Natural killer cell (primary cell): ENCODE results near the gene BRI3. TPM values are rescaled to one million over a fixed set of nuclear protein-coding genes. Genes with fewer than 3 reads are reported as not detected.

Experiments
- ATAC-seq, 3 donors: fragments of 150-1000 bp in 2 of 3; fragments of 200-7000 bp in 1 of 3; cut with Tn5 transposase; 1 replicate in 1 of 3; 2 replicates in 2 of 3; pipeline ENCODE4 v1.10.0; 2021; ENCODE audit warnings: mild to moderate bottlenecking in 2 of 3, moderate library complexity in 2 of 3
- DNase-seq, 2 donors: peaks; one replicate each; pipeline versions ENCODE4 v3.0.0 to v3.0.0-alpha.2; 2013 to 2021; ENCODE audit warnings: mixed read lengths in 1 of 2
- H3K27ac ChIP-seq: one replicate; pipeline ENCODE4 v1.5.1; 2013; ENCODE audit warnings: mild to moderate bottlenecking, low read length
- H3K27me3 ChIP-seq: one replicate; pipeline ENCODE4 v1.6.1; 2013; ENCODE audit warnings: low read length; ENCODE audit not compliant: control insufficient read depth, insufficient read depth
- H3K36me3 ChIP-seq: one replicate; pipeline ENCODE4 v1.6.1; 2013; ENCODE audit warnings: low read length; ENCODE audit not compliant: control insufficient read depth, insufficient read depth
- H3K4me1 ChIP-seq: one replicate; pipeline ENCODE4 v1.6.1; 2013; ENCODE audit warnings: low read length; ENCODE audit not compliant: control insufficient read depth, insufficient read depth
- H3K4me3 ChIP-seq: one replicate; pipeline ENCODE4 v1.5.1; 2013; ENCODE audit warnings: low read length
- H3K9me3 ChIP-seq: one replicate; pipeline ENCODE4 v1.6.1; 2013; ENCODE audit warnings: low read length; ENCODE audit not compliant: control insufficient read depth, insufficient read depth
- H3K27ac Mint-ChIP-seq, 2 donors: one replicate each; pipeline ENCODE4 v1.8.0; 2022; ENCODE audit warnings: mild to moderate bottlenecking in 2 of 2, mixed read lengths in 2 of 2, moderate library complexity in 1 of 2
- H3K27me3 Mint-ChIP-seq, 2 donors: one replicate each; pipeline ENCODE4 v1.8.0; 2022; ENCODE audit warnings: low read depth in 2 of 2, mixed read lengths in 2 of 2
- H3K36me3 Mint-ChIP-seq: one replicate; pipeline ENCODE4 v1.8.0; 2022; ENCODE audit warnings: mixed read lengths
- H3K4me1 Mint-ChIP-seq, 2 donors: one replicate each; pipeline ENCODE4 v1.8.0; 2022; ENCODE audit warnings: mixed read lengths in 2 of 2
- H3K4me3 Mint-ChIP-seq: one replicate; pipeline ENCODE4 v1.8.0; 2022; ENCODE audit warnings: mild to moderate bottlenecking, moderate library complexity, mixed read lengths
- H3K9me3 Mint-ChIP-seq, 2 donors: one replicate each; pipeline ENCODE4 v1.8.0; 2022; ENCODE audit warnings: mixed read lengths in 2 of 2
- WGBS: methylation state at CpG from one replicate; pipeline ENCODE4 v1.1.7; 2013; ENCODE audit warnings: missing lambda C conversion rate; ENCODE audit not compliant: insufficient coverage; 5-methylcytosine and 5-hydroxymethylcytosine counted together
- intact Hi-C: fragments of 100-400 bp; cut with micrococcal nuclease; formaldehyde crosslinking; loops from one replicate; pipeline ENCODE4 v1.14.2; 2022
- total RNA-seq, 4 donors: library from RNA; stranded (reverse); fragments of 120-200 nt in 1 of 4; gene quantifications; one replicate each; pipeline versions ENCODE4 v1.2.3 to v1.2.4, GENCODE V29; 2013 to 2022
- TF ChIP-seq, protein P1 (sequence below): fragments of 200-600 bp; IDR thresholded peaks from one replicate; pipeline ENCODE4 v1.8.0; 2022; ENCODE audit warnings: antibody characterized with exemption

Gene BRI3
- total RNA-seq, 3 donors from 2014 or later (not counting 1 experiment from before 2014, with no cell fraction given), result 81.9 to 97.1 (median 90.0) TPM

DNA sequence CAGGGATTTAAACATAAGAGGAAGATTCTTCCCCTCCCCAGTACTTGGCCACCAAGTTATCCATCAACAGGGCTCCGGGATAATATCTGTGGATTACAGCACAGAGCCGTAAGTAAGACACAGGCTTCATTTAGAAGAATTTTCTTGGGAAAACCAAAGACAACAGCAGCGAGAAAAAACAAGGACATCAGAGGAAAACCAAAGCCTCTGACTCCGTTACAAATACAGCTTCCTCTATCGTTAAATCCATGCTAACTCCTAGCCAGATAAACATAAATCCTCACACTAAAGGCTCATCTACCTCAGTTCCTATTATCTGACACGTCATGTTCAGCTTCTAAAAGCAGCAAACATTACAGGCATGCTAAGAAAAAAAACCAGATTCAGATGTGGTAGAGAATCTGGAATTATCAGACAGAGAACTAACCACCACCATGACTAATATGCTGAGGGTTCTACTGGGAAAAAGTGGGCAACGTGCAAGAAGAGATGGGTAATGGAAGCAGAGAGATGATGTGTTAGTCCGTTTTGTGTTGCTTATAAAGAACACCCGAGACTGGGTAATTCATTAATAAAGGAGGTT, 48.4 kb downstream of the BRI3 start:
- ATAC-seq, result no peak
- Mint-ChIP-seq H3K4me3 (no peak overlapping the region), H3K4me1 (no peaks in the 10 kb centered on the region), H3K27ac (no peak overlapping the region), H3K27me3 (peaks cover 8 to 9% of the 10 kb centered on the region in 2 donors), H3K9me3 (peaks cover 0 to 3% of the 10 kb centered on the region in 2 donors), H3K36me3 (no peaks in the 10 kb centered on the region)
- Histone ChIP-seq H3K27ac (no peak overlapping the region), H3K9me3 (no peaks in the 10 kb centered on the region), H3K4me1 (no peaks in the 10 kb centered on the region), H3K4me3 (no peak overlapping the region), H3K27me3 (no peaks in the 10 kb centered on the region), H3K36me3 (no peaks in the 10 kb centered on the region)
- DNase-seq, result no peak
- intact Hi-C loops, result no loop called here
- TF ChIP-seq, protein P1, sequence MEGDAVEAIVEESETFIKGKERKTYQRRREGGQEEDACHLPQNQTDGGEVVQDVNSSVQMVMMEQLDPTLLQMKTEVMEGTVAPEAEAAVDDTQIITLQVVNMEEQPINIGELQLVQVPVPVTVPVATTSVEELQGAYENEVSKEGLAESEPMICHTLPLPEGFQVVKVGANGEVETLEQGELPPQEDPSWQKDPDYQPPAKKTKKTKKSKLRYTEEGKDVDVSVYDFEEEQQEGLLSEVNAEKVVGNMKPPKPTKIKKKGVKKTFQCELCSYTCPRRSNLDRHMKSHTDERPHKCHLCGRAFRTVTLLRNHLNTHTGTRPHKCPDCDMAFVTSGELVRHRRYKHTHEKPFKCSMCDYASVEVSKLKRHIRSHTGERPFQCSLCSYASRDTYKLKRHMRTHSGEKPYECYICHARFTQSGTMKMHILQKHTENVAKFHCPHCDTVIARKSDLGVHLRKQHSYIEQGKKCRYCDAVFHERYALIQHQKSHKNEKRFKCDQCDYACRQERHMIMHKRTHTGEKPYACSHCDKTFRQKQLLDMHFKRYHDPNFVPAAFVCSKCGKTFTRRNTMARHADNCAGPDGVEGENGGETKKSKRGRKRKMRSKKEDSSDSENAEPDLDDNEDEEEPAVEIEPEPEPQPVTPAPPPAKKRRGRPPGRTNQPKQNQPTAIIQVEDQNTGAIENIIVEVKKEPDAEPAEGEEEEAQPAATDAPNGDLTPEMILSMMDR, result no peak
- WGBS, result 84% methylated on average over 8 of the region's 9 CpGs

DNA sequence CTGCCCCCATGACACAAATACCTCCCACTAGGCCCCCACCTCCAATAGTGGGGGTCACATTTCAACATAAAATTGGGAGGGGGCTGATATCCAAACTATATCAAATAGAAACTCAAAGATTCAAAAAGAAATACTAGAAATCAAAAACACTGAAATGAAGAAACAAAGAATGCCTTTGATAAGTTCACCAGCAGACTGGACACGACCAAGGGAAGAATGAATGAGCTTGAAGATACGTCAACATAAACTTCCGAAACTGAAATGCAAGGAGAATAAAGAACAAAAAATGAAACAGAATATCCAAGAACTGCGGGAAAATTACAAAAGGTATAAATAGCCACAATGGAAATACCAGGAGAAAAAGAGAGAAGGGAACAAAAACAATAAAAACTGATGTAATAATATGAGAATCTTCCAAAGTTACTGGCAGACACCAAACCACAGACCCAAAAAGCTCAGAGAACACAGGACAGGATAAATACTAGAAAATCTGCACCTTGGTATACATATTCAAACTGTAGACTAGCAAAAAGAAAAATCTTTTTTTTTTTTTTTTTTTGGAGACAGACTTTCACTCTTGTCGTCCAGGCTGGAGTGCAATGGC, 49.5 kb downstream of the BRI3 start:
- TF ChIP-seq, protein P1, result no peak
- H3K27ac Mint-ChIP-seq, result no peak overlapping the region
- WGBS, result 90% methylated on average over 4 of the region's 5 CpGs
- ATAC-seq (no peak), DNase-seq (no peak)
- Histone ChIP-seq H3K27me3 (no peaks in the 10 kb centered on the region), H3K9me3 (no peaks in the 10 kb centered on the region), H3K36me3 (no peaks in the 10 kb centered on the region), H3K4me1 (no peaks in the 10 kb centered on the region), H3K27ac (no peak overlapping the region), H3K4me3 (no peak overlapping the region)
- H3K9me3 Mint-ChIP-seq, result peaks cover 0 to 3% of the 10 kb centered on the region in 2 donors
- H3K4me3 Mint-ChIP-seq, result no peak overlapping the region
- no peaks in the 10 kb centered on the region for H3K4me1 Mint-ChIP-seq
- H3K27me3 Mint-ChIP-seq, result peaks cover 8 to 9% of the 10 kb centered on the region in 2 donors
- intact Hi-C loops, result no loop called here
- no peaks in the 10 kb centered on the region for H3K36me3 Mint-ChIP-seq

DNA sequence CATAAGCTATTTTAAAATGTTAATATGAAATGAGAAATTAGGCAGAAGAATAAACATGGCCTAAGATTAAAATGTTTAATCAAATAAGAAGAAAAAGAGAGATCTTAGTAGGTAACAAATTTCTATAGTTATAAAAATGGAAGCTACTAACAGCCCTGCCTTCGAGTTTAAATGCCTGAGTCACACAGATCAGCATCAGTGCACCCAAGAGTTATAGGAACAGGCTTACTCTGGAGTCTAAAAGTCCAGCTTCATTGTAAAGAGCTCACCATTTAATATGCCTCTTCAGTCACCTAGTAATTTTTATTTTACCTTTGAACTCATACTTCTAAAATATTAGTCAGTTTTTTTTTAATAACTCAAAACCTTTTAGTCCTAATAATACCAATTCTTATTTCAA, 52.6 kb downstream of the BRI3 start:
- no peaks in the 10 kb centered on the region for H3K36me3 Mint-ChIP-seq
- H3K4me3 Mint-ChIP-seq, result no peak overlapping the region
- H3K9me3 Mint-ChIP-seq, result peaks cover 0 to 3% of the 10 kb centered on the region in 2 donors
- H3K27ac Mint-ChIP-seq, result no peak overlapping the region
- Histone ChIP-seq H3K4me1 (no peaks in the 10 kb centered on the region), H3K27me3 (no peaks in the 10 kb centered on the region), H3K36me3 (no peaks in the 10 kb centered on the region), H3K27ac (no peak overlapping the region), H3K9me3 (no peaks in the 10 kb centered on the region), H3K4me3 (no peak overlapping the region)
- TF ChIP-seq, protein P1, result no peak
- DNase-seq, result no peak
- no peaks in the 10 kb centered on the region for H3K4me1 Mint-ChIP-seq
- peaks cover 3 to 8% of the 10 kb centered on the region in 2 donors for H3K27me3 Mint-ChIP-seq
- ATAC-seq, result no peak
- intact Hi-C loops, result no loop called here
- WGBS, result 80% methylated on average over 1 of the region's 1 CpG
